H1 (cell line): Measurements from ENCODE around the gene SLC1A1. TPM values are rescaled to one million over a fixed set of nuclear protein-coding genes. Genes with fewer than 3 reads are reported as not detected.

ENCODE experiments used
- CTCF ChIA-PET: fragments of 300-600 bp; sonication (Branson Sonifier 250); formaldehyde crosslinking; loops from one replicate; lab custom pipeline; 2021; ENCODE audit not compliant: partially characterized antibody; lab: Charles Lee
- POLR2A ChIA-PET: fragments of 300-600 bp; sonication (Branson Sonifier 250); formaldehyde crosslinking; loops from one replicate; lab custom pipeline; 2021; ENCODE audit warnings: inconsistent platforms; ENCODE audit not compliant: partially characterized antibody; lab: Charles Lee
- DNase-seq, 2 experiments: peaks; one replicate each; pipeline versions ENCODE4 v3.0.0 to v3.0.0-alpha.2; 2010 to 2022; ENCODE audit warnings: low spot score in 2 of 2, low read depth in 1 of 2, mixed read lengths in 1 of 2
- FAIRE-seq: peaks from 2 replicates; lab custom pipeline; 2011; peaks lifted over from hg19 to GRCh38; lab: Jason Lieb, UNC
- H2AFZ ChIP-seq: 2 replicates; pipeline ENCODE4 v1.8.1; 2012; ENCODE audit warnings: low read length, inconsistent platforms
- H2AK5ac ChIP-seq: 2 replicates; pipeline ENCODE4 v1.6.1; 2013; ENCODE audit warnings: low read depth, low read length
- H2BK120ac ChIP-seq: replicated peaks from 2 replicates; pipeline ENCODE3; 2013; ENCODE audit warnings: low read depth, low read length, inconsistent platforms
- H2BK12ac ChIP-seq: 2 replicates; pipeline ENCODE4 v1.6.1; 2013; ENCODE audit warnings: low read depth, low read length
- H2BK15ac ChIP-seq: 2 replicates; pipeline ENCODE4 v1.6.1; 2013; ENCODE audit warnings: low read length
- H2BK20ac ChIP-seq: 2 replicates; pipeline ENCODE4 v1.6.1; 2013; ENCODE audit warnings: low read length
- H2BK5ac ChIP-seq: 2 replicates; pipeline ENCODE4 v1.6.1; 2013; ENCODE audit warnings: low read depth, low read length
- H3K14ac ChIP-seq: 2 replicates; pipeline ENCODE4 v1.6.1; 2013; ENCODE audit warnings: inconsistent platforms; ENCODE audit not compliant: insufficient read length
- H3K18ac ChIP-seq: 2 replicates; pipeline ENCODE4 v1.6.1; 2013; ENCODE audit warnings: low read length; ENCODE audit errors: extremely low read depth
- H3K23ac ChIP-seq: 2 replicates; pipeline ENCODE4 v1.6.1; 2013; ENCODE audit warnings: inconsistent platforms; ENCODE audit not compliant: insufficient read length
- H3K23me2 ChIP-seq: 2 replicates; pipeline ENCODE4 v1.6.1; 2013; ENCODE audit warnings: low read depth, low read length
- H3K27ac ChIP-seq: 2 replicates; pipeline ENCODE4 v1.6.1; 2011; ENCODE audit warnings: low read depth, low read length, inconsistent platforms
- H3K27me3 ChIP-seq, 4 experiments: replicated peaks in 1 of 4; 1 replicate in 1 of 4; 2 replicates in 3 of 4; pipeline versions ENCODE4 v1.6.1 to v1.8.1; 2011 to 2013; ENCODE audit warnings: low read length in 3 of 4, mild to moderate bottlenecking in 3 of 4, inconsistent platforms in 2 of 4, mixed read lengths in 2 of 4, moderate library complexity in 1 of 4; ENCODE audit not compliant: control insufficient read depth in 3 of 4, insufficient read depth in 3 of 4; ENCODE audit errors: extremely low read depth in 1 of 4
- H3K36me3 ChIP-seq, 4 experiments: 2 replicates each; pipeline versions ENCODE4 v1.6.1 to v1.8.1; 2011 to 2013; ENCODE audit warnings: mild to moderate bottlenecking in 4 of 4, low read length in 3 of 4, moderate library complexity in 2 of 4, control low read depth in 1 of 4, inconsistent platforms in 1 of 4; ENCODE audit not compliant: insufficient read depth in 4 of 4, control insufficient read depth in 2 of 4
- H3K4ac ChIP-seq: replicated peaks from 2 replicates; pipeline ENCODE3; 2013; ENCODE audit warnings: low read length, low read depth, mixed read lengths, inconsistent platforms; ENCODE audit not compliant: insufficient read length
- H3K4me1 ChIP-seq, 4 experiments: replicated peaks in 1 of 4; 1 replicate in 1 of 4; 2 replicates in 3 of 4; pipeline versions ENCODE4 v1.6.1 to v1.8.1; 2011 to 2013; ENCODE audit warnings: low read length in 3 of 4, inconsistent platforms in 2 of 4, mixed read lengths in 1 of 4; ENCODE audit not compliant: insufficient read depth in 4 of 4, control insufficient read depth in 3 of 4
- H3K4me2 ChIP-seq, 2 experiments: 2 replicates each; pipeline versions ENCODE4 v1.6.1 to v1.8.1; 2011 to 2013; ENCODE audit warnings: low read depth in 2 of 2, low read length in 2 of 2, control low read depth in 1 of 2, inconsistent platforms in 1 of 2, mild to moderate bottlenecking in 1 of 2; ENCODE audit not compliant: insufficient read depth in 1 of 2
- H3K4me3 ChIP-seq, 4 experiments: fragments of 200-600, 300-600 bp in 1 of 4; sonication (generic), shearing (Covaris generic), sonication (Bioruptor Twin) in 1 of 4; 2 replicates each; pipeline versions ENCODE4 v1.5.1 to v1.8.1; 2011 to 2016; ENCODE audit warnings: low read length in 4 of 4, low read depth in 3 of 4, control low read depth in 2 of 4, inconsistent platforms in 2 of 4, mild to moderate bottlenecking in 2 of 4, mixed read lengths in 1 of 4, moderate library complexity in 1 of 4; ENCODE audit not compliant: insufficient read depth in 2 of 4; ENCODE audit errors: extremely low read depth in 1 of 4
- H3K56ac ChIP-seq: replicated peaks from 2 replicates; pipeline ENCODE3; 2013; ENCODE audit warnings: low read depth, mild to moderate bottlenecking, mixed read lengths, low read length, inconsistent platforms; ENCODE audit not compliant: insufficient read length
- H3K79me1 ChIP-seq: 2 replicates; pipeline ENCODE4 v1.6.1; 2013; ENCODE audit warnings: low read depth, low read length, control low read depth
- H3K79me2 ChIP-seq, 2 experiments: 2 replicates each; pipeline versions ENCODE4 v1.6.1 to v1.8.1; 2012 to 2013; ENCODE audit warnings: low read length in 2 of 2, mild to moderate bottlenecking in 2 of 2, inconsistent platforms in 1 of 2; ENCODE audit not compliant: insufficient read depth in 2 of 2, control insufficient read depth in 1 of 2
- H3K9ac ChIP-seq, 4 experiments: replicated peaks in 1 of 4; 1 replicate in 1 of 4; 2 replicates in 3 of 4; pipeline versions ENCODE4 v1.6.1 to v1.8.1; 2011 to 2013; ENCODE audit warnings: low read depth in 3 of 4, low read length in 3 of 4, control low read depth in 2 of 4, mild to moderate bottlenecking in 2 of 4, moderate library complexity in 2 of 4, inconsistent platforms in 1 of 4; ENCODE audit errors: extremely low read depth in 1 of 4
- H3K9me3 ChIP-seq, 2 experiments: 2 replicates each; pipeline versions ENCODE4 v1.6.1 to v1.8.1; 2012 to 2013; ENCODE audit warnings: mild to moderate bottlenecking in 2 of 2, moderate library complexity in 2 of 2, control low read depth in 1 of 2, inconsistent platforms in 1 of 2, low read depth in 1 of 2, low read length in 1 of 2, mixed read lengths in 1 of 2; ENCODE audit not compliant: insufficient read depth in 2 of 2
- H4K20me1 ChIP-seq, 2 experiments: replicated peaks in 1 of 2; 2 replicates each; pipeline versions ENCODE3 to v1.8.1; 2011 to 2013; ENCODE audit warnings: inconsistent platforms in 2 of 2, low read length in 2 of 2, mild to moderate bottlenecking in 1 of 2; ENCODE audit not compliant: insufficient read depth in 2 of 2, control insufficient read depth in 1 of 2
- H4K5ac ChIP-seq: 2 replicates; pipeline ENCODE4 v1.6.1; 2013; ENCODE audit warnings: low read length, low read depth, mixed read lengths, inconsistent platforms; ENCODE audit not compliant: insufficient read length
- H4K8ac ChIP-seq: 2 replicates; pipeline ENCODE4 v1.8.0; 2013; ENCODE audit warnings: mild to moderate bottlenecking, moderate library complexity, low read length, inconsistent platforms; ENCODE audit not compliant: insufficient read depth; ENCODE audit errors: extremely low read depth
- H4K91ac ChIP-seq: replicated peaks from 2 replicates; pipeline ENCODE3; 2013; ENCODE audit warnings: low read length, mixed read lengths, inconsistent platforms; ENCODE audit not compliant: insufficient read length
- CBX5 ChIP-seq: fragments of 300-800, 300-1000 bp; sonication (generic); IDR thresholded peaks from 2 replicates; pipeline ENCODE4 v1.7.1; 2016; ENCODE audit warnings: antibody characterized with exemption, low read length, low read depth
- CEBPB ChIP-seq: IDR thresholded peaks from 2 replicates; pipeline ENCODE4 v1.6.1; 2012; ENCODE audit warnings: low read depth, low read length
- CTCF ChIP-seq, 3 experiments: IDR thresholded peaks; 1 replicate in 2 of 3; 2 replicates in 1 of 3; pipeline versions ENCODE4 v1.5.1 to v1.6.1; 2011; ENCODE audit warnings: low read length in 3 of 3, mild to moderate bottlenecking in 3 of 3, inconsistent platforms in 2 of 3, low read depth in 1 of 3, moderate library complexity in 1 of 3; ENCODE audit not compliant: insufficient read depth in 1 of 3; ENCODE audit errors: control extremely low read depth in 1 of 3
- E2F6 ChIP-seq: IDR thresholded peaks from 2 replicates; pipeline ENCODE4 v1.6.1; 2012; ENCODE audit warnings: inconsistent platforms
- RAD21 ChIP-seq, 2 experiments: IDR thresholded peaks in 1 of 2; conservative IDR thresholded peaks in 1 of 2; 2 replicates each; pipeline ENCODE4 v1.6.1; 2011; ENCODE audit warnings: low read depth in 2 of 2, low read length in 2 of 2, improper control_type of control experiment in 1 of 2, inconsistent platforms in 1 of 2, mild to moderate bottlenecking in 1 of 2, moderate library complexity in 1 of 2
- RFX5 ChIP-seq: IDR thresholded peaks from 2 replicates; pipeline ENCODE4 v1.6.1; 2011; ENCODE audit warnings: low read depth, low read length, improper control_type of control experiment, borderline replicate concordance
- SAP30 ChIP-seq: fragments of 300-600 bp; sonication (generic); IDR thresholded peaks from 2 replicates; pipeline ENCODE4 v1.7.1; 2012; ENCODE audit warnings: low read length, moderate library complexity, mild to moderate bottlenecking, inconsistent platforms; ENCODE audit not compliant: insufficient read depth, insufficient replicate concordance
- SP2 ChIP-seq: IDR thresholded peaks from 2 replicates; pipeline ENCODE4 v1.6.1; 2012; ENCODE audit warnings: mild to moderate bottlenecking, low read length, inconsistent platforms
- SUZ12 ChIP-seq: fragments of 200-600 bp; sonication (generic); IDR thresholded peaks from 2 replicates; pipeline ENCODE4 v1.6.1; 2012; ENCODE audit warnings: mild to moderate bottlenecking, inconsistent platforms, low read length, moderate library complexity, mixed read lengths
- TBP ChIP-seq: IDR thresholded peaks from 2 replicates; pipeline ENCODE4 v1.6.1; 2011; ENCODE audit warnings: low read depth, low read length, improper control_type of control experiment
- polyA plus RNA-seq, 7 experiments: library from polyadenylated mRNA; depleted of rRNA in 3 of 7; stranded (reverse) in 5 of 7; unstranded in 2 of 7; fragments of >200 nt in 5 of 7; fragments of 200-250 nt in 2 of 7; gene quantifications; 1 replicate in 5 of 7; 2 replicates in 1 of 7; 4 replicates in 1 of 7; pipeline versions ENCODE4 v1.2.1 to v1.2.3, GENCODE V29; 2011 to 2013; ENCODE audit warnings: missing spikeins in 2 of 7, mixed read lengths in 2 of 7
- total RNA-seq: library from RNA; stranded (reverse); fragmentation: NEBNext Ultra II Directional; extraction: Animal tissue kit (Norgen Biotek cat#: 25700); gene quantifications from 2 replicates; pipeline ENCODE4 v1.2.1, GENCODE V29; 2021

SLC1A1 gene
- total and polyA plus RNA-seq, 2 of the 8 experiments (the other 6 are each of a cell fraction or from before 2014, with no cell fraction given), result 4.7 to 11.7 TPM

- no peak overlapping the region for H3K18ac ChIP-seq
- FAIRE-seq, result peak; percentile 73
These were observed 114.4 kb downstream of the SLC1A1 start for GRCh38 chr9:4604678-4605095.

More at GRCh38 chr9:4604678-4605095, 114.4 kb downstream of the SLC1A1 start:
- POLR2A ChIA-PET, result interaction anchor here (0.6 to 1.3 kb wide), 4 partner anchors 16 to 35 kb away, joined by 3 read pairs; no protein-coding TSS in a partner anchor
- H3K27me3 ChIP-seq, result no peaks in the 10 kb centered on the region
- no peak overlapping the region for H4K5ac ChIP-seq
- CTCF ChIA-PET, result interaction anchor here (0.9 to 7.4 kb wide), 30 partner anchors 8 to 386 kb away, joined by 3 to 68 read pairs (median 4); partner anchors contain the start of gene PLPP6
- no peak overlapping the region for H4K8ac ChIP-seq
- H3K27ac ChIP-seq, result no peak overlapping the region
- peak overlapping the region; percentile 28; the same call in 1 of the 2 replicates for H2BK20ac ChIP-seq
- no peak overlapping the region for H2BK15ac ChIP-seq
- H2AFZ ChIP-seq, result no peak overlapping the region
- no peak overlapping the region for H2BK120ac ChIP-seq
- no peaks in the 10 kb centered on the region for H3K79me2 ChIP-seq
- H4K20me1 ChIP-seq, result no peaks in the 10 kb centered on the region
- H3K79me1 ChIP-seq, result no peaks in the 10 kb centered on the region
- TF ChIP-seq CTCF (IDR thresholded peaks at IDR 0.05; ENCODE audit: control extremely low read depth in 1 of 3, insufficient read depth in 1 of 3, low read depth in 1 of 3, low read length in 3 of 3), result peak in 2 of 3 experiments; percentile 64 to 75; a peak in 3 of 4 replicates
- no peak for TF ChIP-seq SAP30
- TF ChIP-seq RAD21 (IDR thresholded peaks at IDR 0.05 in 1 of 2, conservative IDR thresholded peaks at IDR 0.05 in 1 of 2; ENCODE audit: low read depth in 2 of 2, low read length in 2 of 2), result peak; percentile 79 to 87
- no peak for TF ChIP-seq CBX5
- no peak for TF ChIP-seq CEBPB
- TF ChIP-seq SUZ12, result no peak
- TF ChIP-seq E2F6, result 0 out of 2 replicates have a peak, but pooled peaks have one; percentile 13
- no peak for TF ChIP-seq RFX5
- TF ChIP-seq SP2, result no peak
- no peak for TF ChIP-seq TBP
- no peak overlapping the region for H4K91ac ChIP-seq
- H3K4me3 ChIP-seq, result no peak overlapping the region
- H3K4me1 ChIP-seq, result peaks cover 0 to 3% (median 0%) of the 10 kb centered on the region in 4 experiments; a peak in 2 of 7 replicates
- no peaks in the 10 kb centered on the region for H3K36me3 ChIP-seq
- H2BK5ac ChIP-seq, result no peak overlapping the region
- no peaks in the 10 kb centered on the region for H3K23me2 ChIP-seq
- DNase-seq, result peak; percentile 43 to 81
- no peak overlapping the region for H3K4me2 ChIP-seq
- H2AK5ac ChIP-seq, result no peak overlapping the region
- H3K14ac ChIP-seq, result no peak overlapping the region
- no peak overlapping the region for H3K56ac ChIP-seq
- H2BK12ac ChIP-seq, result 0 out of 2 replicates have a peak overlapping the region, but pooled peaks have one; percentile 69
- H3K4ac ChIP-seq, result no peak overlapping the region
- peaks cover 0 to 2% of the 10 kb centered on the region in 2 experiments; a peak in 1 of 4 replicates for H3K9me3 ChIP-seq
- no peak overlapping the region for H3K9ac ChIP-seq
- no peak overlapping the region for H3K23ac ChIP-seq
